Smooth muscle cell (in vitro differentiated cells): ENCODE results near the gene TRPC4AP. TPM values are rescaled to one million over a fixed set of nuclear protein-coding genes. Genes with fewer than 3 reads are reported as not detected.

Source experiments
- DNase-seq: peaks from one replicate; lab custom pipeline; 2025; ENCODE audit not compliant: unreplicated experiment; lab: John Stamatoyannopoulos, UW
- H2AFZ ChIP-seq: fragments of 200-600 bp; sonication (generic); 2 replicates; pipeline ENCODE4 v1.6.0; 2016; ENCODE audit warnings: antibody characterized with exemption, low read depth, mild to moderate bottlenecking
- H3F3A ChIP-seq: fragments of 200-600 bp; sonication (generic); 2 replicates; pipeline ENCODE4 v1.6.0; 2017; ENCODE audit warnings: antibody characterized with exemption, low read depth
- H3K27ac ChIP-seq: fragments of 200-600 bp; sonication (generic); 2 replicates; pipeline ENCODE4 v1.5.1; 2016; ENCODE audit warnings: low read depth, mild to moderate bottlenecking
- H3K27me3 ChIP-seq: fragments of 200-600 bp; sonication (generic); 2 replicates; pipeline ENCODE4 v1.6.1; 2016; ENCODE audit warnings: low read depth, mild to moderate bottlenecking
- H3K36me3 ChIP-seq: fragments of 200-600 bp; sonication (generic); 2 replicates; pipeline ENCODE4 v1.5.1; 2016; ENCODE audit warnings: low read depth
- H3K4me1 ChIP-seq: fragments of 200-600 bp; sonication (generic); 2 replicates; pipeline ENCODE4 v1.5.1; 2016; ENCODE audit warnings: low read depth
- H3K4me2 ChIP-seq: fragments of 200-600 bp; sonication (generic); 2 replicates; pipeline ENCODE4 v1.6.0; 2016; ENCODE audit warnings: mild to moderate bottlenecking
- H3K4me3 ChIP-seq: fragments of 200-600 bp; sonication (generic); 2 replicates; pipeline ENCODE4 v1.5.1; 2016; ENCODE audit warnings: mild to moderate bottlenecking
- H3K79me2 ChIP-seq: fragments of 200-600 bp; sonication (generic); 2 replicates; pipeline ENCODE4 v1.6.0; 2016; ENCODE audit warnings: low read depth, mild to moderate bottlenecking
- H3K9ac ChIP-seq: fragments of 200-600 bp; sonication (generic); 2 replicates; pipeline ENCODE4 v1.6.0; 2016; ENCODE audit warnings: low read depth
- H3K9me3 ChIP-seq: fragments of 200-600 bp; sonication (generic); replicated peaks from 2 replicates; pipeline ENCODE4 v1.5.1; 2016; ENCODE audit warnings: low read depth
- H4K20me1 ChIP-seq: fragments of 200-600 bp; sonication (generic); 2 replicates; pipeline ENCODE4 v1.6.0; 2016; ENCODE audit warnings: low read depth
- CTCF ChIP-seq: fragments of 200-600 bp; sonication (generic); IDR thresholded peaks from 2 replicates; pipeline ENCODE4 v1.5.1; 2017; ENCODE audit warnings: borderline replicate concordance, mild to moderate bottlenecking, antibody characterized with exemption; ENCODE audit not compliant: insufficient read depth, poor library complexity, severe bottlenecking
- WGBS: methylation state at CpG from one replicate; pipeline ENCODE4 v1.1.7; 2016; ENCODE audit warnings: low lambda C conversion rate; 5-methylcytosine and 5-hydroxymethylcytosine counted together
- polyA plus RNA-seq: library from polyadenylated mRNA; unstranded; fragments of >200 nt; fragmentation: Nextera tagmentation; extraction: Ambion mirVana; gene quantifications from 2 replicates; pipeline ENCODE4 v1.2.1, GENCODE V29; 2016
- total RNA-seq: library from RNA; depleted of rRNA; stranded (reverse); fragments of >200 nt; gene quantifications from 2 replicates; pipeline ENCODE4 v1.2.3, GENCODE V29; 2014

The TRPC4AP gene
- total and polyA plus RNA-seq, 2 experiments from 2014 or later, result 77.3 to 95.4 TPM

GRCh38 chr20:34988191-34988540 lies 104.4 kb downstream of the TRPC4AP start:
- no peak for TF ChIP-seq CTCF
- Histone ChIP-seq H3K9me3 (no peaks in the 10 kb centered on the region), H2AFZ (no peak overlapping the region), H3K27ac (no peak overlapping the region), H3K9ac (no peak overlapping the region), H3K4me3 (no peak overlapping the region), H3K4me1 (peaks cover 5% of the 10 kb centered on the region), H3K27me3 (peaks cover 16% of the 10 kb centered on the region), H3K4me2 (no peak overlapping the region), H4K20me1 (no peaks in the 10 kb centered on the region), H3F3A (no peaks in the 10 kb centered on the region), H3K79me2 (no peaks in the 10 kb centered on the region), H3K36me3 (no peaks in the 10 kb centered on the region)
- WGBS, result 93% methylated on average over 12 of the region's 12 CpGs
- no peak for DNase-seq

- peaks cover 17% of the 10 kb centered on the region for H3K27me3 ChIP-seq
- no peak overlapping the region for H3K4me2 ChIP-seq
- no peaks in the 10 kb centered on the region for H4K20me1 ChIP-seq
- no peak for TF ChIP-seq CTCF
- no peaks in the 10 kb centered on the region for H3K36me3 ChIP-seq
- no peak overlapping the region for H3K27ac ChIP-seq
- no peaks in the 10 kb centered on the region for H3F3A ChIP-seq
- H2AFZ ChIP-seq, result no peak overlapping the region
- no peak overlapping the region for H3K9ac ChIP-seq
- H3K4me3 ChIP-seq, result no peak overlapping the region
- WGBS, result 91% methylated on average over 15 of the region's 15 CpGs
- peaks cover 5% of the 10 kb centered on the region for H3K4me1 ChIP-seq
- DNase-seq, result no peak
- H3K79me2 ChIP-seq, result no peaks in the 10 kb centered on the region
- no peaks in the 10 kb centered on the region for H3K9me3 ChIP-seq
Measured at GRCh38 chr20:34987288-34988190, 105.1 kb downstream of the TRPC4AP start.

GRCh38 chr20:34986311-34987287 lies 106.0 kb downstream of the TRPC4AP start:
- H3K36me3 ChIP-seq, result no peaks in the 10 kb centered on the region
- H3K9me3 ChIP-seq, result no peaks in the 10 kb centered on the region
- H4K20me1 ChIP-seq, result no peaks in the 10 kb centered on the region
- H3K9ac ChIP-seq, result no peak overlapping the region
- TF ChIP-seq CTCF, result no peak
- no peak overlapping the region for H2AFZ ChIP-seq
- no peak for DNase-seq
- H3K27ac ChIP-seq, result no peak overlapping the region
- H3K79me2 ChIP-seq, result no peaks in the 10 kb centered on the region
- peaks cover 17% of the 10 kb centered on the region for H3K27me3 ChIP-seq
- no peak overlapping the region for H3K4me2 ChIP-seq
- WGBS, result 88% methylated on average over 24 of the region's 24 CpGs
- peaks cover 5% of the 10 kb centered on the region for H3K4me1 ChIP-seq
- H3F3A ChIP-seq, result no peaks in the 10 kb centered on the region
- no peak overlapping the region for H3K4me3 ChIP-seq
